Right lobe of liver (tissue), 6 donors: ENCODE results near the gene ZNF576. TPM values are rescaled to one million over a fixed set of nuclear protein-coding genes. Genes with fewer than 3 reads are reported as not detected.
"Not testable (repeated sequence)": the region's sequence is repeated elsewhere in the genome, so short reads cannot be mapped to it uniquely, and the experiment has no call there.

ENCODE experiments used
- ATAC-seq, 4 donors: fragments of 200-7000 bp; cut with Tn5 transposase; one replicate each; pipeline ENCODE4 v1.9.1; 2020; ENCODE audit warnings: mild to moderate bottlenecking in 4 of 4, moderate library complexity in 4 of 4
- DNase-seq, 3 donors: peaks; one replicate each; pipeline ENCODE4 v3.0.0-alpha.2; 2020
- H3K27ac ChIP-seq, 3 donors: fragments of 200-600 bp; one replicate each; pipeline ENCODE4 v1.8.0; 2022
- H3K27me3 ChIP-seq, 2 donors: fragments of 200-600 bp; one replicate each; pipeline ENCODE4 v1.8.0; 2022
- H3K36me3 ChIP-seq, 4 donors: fragments of 200-600 bp; sonication (generic) in 1 of 4; one replicate each; pipeline versions ENCODE4 v1.5.1 to v1.8.0; 2017 to 2022; ENCODE audit warnings: control low read depth in 1 of 4
- H3K4me1 ChIP-seq, 4 donors: fragments of 200-600 bp; sonication (generic) in 1 of 4; one replicate each; pipeline versions ENCODE4 v1.5.1 to v1.8.0; 2017 to 2022; ENCODE audit warnings: control low read depth in 1 of 4
- H3K4me3 ChIP-seq, 3 donors: fragments of 200-600 bp; one replicate each; pipeline ENCODE4 v1.8.0; 2022
- H3K9me3 ChIP-seq, 4 donors: fragments of 200-600 bp; sonication (generic) in 1 of 4; one replicate each; pipeline versions ENCODE4 v1.5.1 to v1.8.0; 2017 to 2022; ENCODE audit warnings: control low read depth in 1 of 4
- CTCF ChIP-seq, 4 donors: fragments of 200-600 bp in 3 of 4; fragments of 450-650 bp in 1 of 4; IDR thresholded peaks; one replicate each; pipeline versions ENCODE4 v1.5.1 to v1.8.0; 2016 to 2022; ENCODE audit warnings: antibody characterized with exemption in 4 of 4, mild to moderate bottlenecking in 2 of 4
- POLR2A ChIP-seq: fragments of 450-650 bp; IDR thresholded peaks from one replicate; pipeline ENCODE4 v1.6.1; 2017; ENCODE audit warnings: antibody characterized with exemption, mild to moderate bottlenecking
- WGBS: methylation state at CpG from one replicate; pipeline ENCODE4 v1.1.6; 2018; ENCODE audit warnings: low coverage, low lambda C conversion rate; ENCODE audit not compliant: insufficient coverage; ENCODE audit errors: missing lambda C conversion rate; 5-methylcytosine and 5-hydroxymethylcytosine counted together
- intact Hi-C, 2 donors: fragments of 100-400 bp; cut with DNase I; formaldehyde crosslinking; loops; one replicate each; pipeline versions ENCODE4 v1.11.2 to v1.14.1; 2022
- total RNA-seq, 6 experiments: library from RNA; depleted of rRNA in 2 of 6; stranded (reverse); fragments of >200 nt in 2 of 6; fragmentation: NEBNext Ultra II Directional in 3 of 6; extraction: Animal tissue kit (Norgen Biotek cat#: 25700) in 3 of 6; gene quantifications; one replicate each; pipeline versions ENCODE4 v1.1.0 to v1.2.4, GENCODE V29; 2016 to 2023
- donor health status: DM: no; HTN: yes; CAD: no.
- donor health status: DM: no; HTN: no; CAD: no.
- donor health status: DM: no; HTN: no; CAD: no.
- donor health status: DM: no; HTN: yes; CAD: no.
- donor health status: DM: no; HTN: yes; CAD: no.

Gene ZNF576
- total RNA-seq, 6 experiments from 2014 or later: 7.7 to 15.8 (median 10.3) TPM

GRCh38 chr19:43634506-43634871, 38.1 kb downstream of the ZNF576 start:
- intact Hi-C loops: no loop called here
- TF ChIP-seq CTCF (IDR thresholded peaks at IDR 0.05) (no peak), POLR2A (no peak)
- DNase-seq (no peak), ATAC-seq (no peak)
- no peak overlapping the region for H3K27ac ChIP-seq
- H3K4me3 ChIP-seq: no peak overlapping the region
- H3K36me3 ChIP-seq: no peaks in the 10 kb centered on the region
- H3K27me3 ChIP-seq: no peaks in the 10 kb centered on the region
- H3K9me3 ChIP-seq: no peaks in the 10 kb centered on the region
- 13% methylated on average over 2 of the region's 5 CpGs for WGBS
- no peaks in the 10 kb centered on the region for H3K4me1 ChIP-seq

- no peak overlapping the region for H3K4me3 ChIP-seq
- TF ChIP-seq POLR2A (no peak), CTCF (IDR thresholded peaks at IDR 0.05) (no peak)
Measured at GRCh38 chr19:43634872-43635560, 38.6 kb downstream of the ZNF576 start.

GRCh38 chr19:43635561-43635940, 39.2 kb downstream of the ZNF576 start:
- H3K4me3 ChIP-seq, H3K27ac ChIP-seq, intact Hi-C loops: not testable (repeated sequence)

More at GRCh38 chr19:43634872-43635560, 38.6 kb downstream of the ZNF576 start:
- H3K27ac ChIP-seq: no peak overlapping the region
- no peaks in the 10 kb centered on the region for H3K4me1 ChIP-seq
- no peaks in the 10 kb centered on the region for H3K36me3 ChIP-seq
- H3K27me3 ChIP-seq: no peaks in the 10 kb centered on the region
- intact Hi-C loops: no loop called here
- DNase-seq (no peak), ATAC-seq (no peak)
- WGBS: 20% methylated on average over 10 of the region's 17 CpGs
- H3K9me3 ChIP-seq: no peaks in the 10 kb centered on the region

GRCh38 chr19:43636121-43636683, 39.8 kb downstream of the ZNF576 start:
- Histone ChIP-seq H3K27ac (no peak overlapping the region), H3K27me3 (no peaks in the 10 kb centered on the region), H3K4me3 (no peak overlapping the region), H3K4me1 (no peaks in the 10 kb centered on the region), H3K9me3 (no peaks in the 10 kb centered on the region), H3K36me3 (no peaks in the 10 kb centered on the region)
- intact Hi-C loops: no loop called here
- TF ChIP-seq CTCF (IDR thresholded peaks at IDR 0.05) (no peak), POLR2A (no peak)
- ATAC-seq: no peak
- 78% methylated on average over 3 of the region's 14 CpGs for WGBS
- no peak for DNase-seq

More at GRCh38 chr19:43635561-43635940, 39.2 kb downstream of the ZNF576 start:
- H3K9me3 ChIP-seq, DNase-seq, H3K4me1 ChIP-seq, ATAC-seq, H3K27me3 ChIP-seq, H3K36me3 ChIP-seq: not testable (repeated sequence)
- 33% methylated on average over 2 of the region's 2 CpGs for WGBS

- WGBS: 87% methylated on average over 6 of the region's 13 CpGs
- no peak for DNase-seq
- Histone ChIP-seq H3K27me3 (no peaks in the 10 kb centered on the region), H3K4me3 (no peak overlapping the region), H3K36me3 (no peaks in the 10 kb centered on the region), H3K9me3 (no peaks in the 10 kb centered on the region), H3K4me1 (no peaks in the 10 kb centered on the region), H3K27ac (no peak overlapping the region)
- TF ChIP-seq CTCF (IDR thresholded peaks at IDR 0.05) (no peak), POLR2A (no peak)
- intact Hi-C loops: no loop called here
- ATAC-seq: no peak
Measured at GRCh38 chr19:43638214-43638994, 42.0 kb downstream of the ZNF576 start.
